CD4-positive, alpha-beta T cell (primary cell): Measurements from ENCODE around the gene TROAP. TPM values are rescaled to one million over a fixed set of nuclear protein-coding genes. Genes with fewer than 3 reads are reported as not detected.

Experiments
- ATAC-seq: fragments of 200-7000 bp; cut with Tn5 transposase; one replicate; pipeline ENCODE4 v1.10.0; 2022; ENCODE audit warnings: mild to moderate bottlenecking; ENCODE audit not compliant: poor library complexity
- CTCF ChIA-PET: fragments of 350-600 bp; sonication (Branson Sonifier 250); formaldehyde crosslinking; loops from one replicate; lab custom pipeline; 2021; ENCODE audit warnings: antibody characterized with exemption, inconsistent platforms; lab: Charles Lee
- POLR2A ChIA-PET: fragments of 350-600 bp; sonication (Branson Sonifier 250); formaldehyde crosslinking; loops from one replicate; lab custom pipeline; 2021; ENCODE audit warnings: antibody characterized with exemption, inconsistent platforms; lab: Charles Lee
- DNase-seq, 14 experiments: peaks; one replicate each; pipeline ENCODE4 v3.0.0-alpha.2; 2013 to 2020; ENCODE audit warnings: mixed read lengths in 2 of 14
- H3K27ac ChIP-seq, 2 donors: one replicate each; pipeline versions ENCODE4 v1.5.1 to v1.7.0; 2013; ENCODE audit warnings: low read length in 2 of 2, low read depth in 1 of 2, mild to moderate bottlenecking in 1 of 2
- H3K27me3 ChIP-seq, 2 experiments: 1 replicate in 1 of 2; 2 replicates in 1 of 2; pipeline versions ENCODE4 v1.6.1 to v1.7.0; 2013; ENCODE audit warnings: low read length in 2 of 2, control low read depth in 1 of 2, mild to moderate bottlenecking in 1 of 2, moderate library complexity in 1 of 2; ENCODE audit not compliant: insufficient read depth in 2 of 2, control insufficient read depth in 1 of 2
- H3K36me3 ChIP-seq: one replicate; pipeline ENCODE4 v1.6.1; 2013; ENCODE audit warnings: low read length, control low read depth; ENCODE audit not compliant: insufficient read depth
- H3K4me1 ChIP-seq: one replicate; pipeline ENCODE4 v1.6.1; 2013; ENCODE audit warnings: low read length, control low read depth; ENCODE audit not compliant: insufficient read depth
- H3K4me3 ChIP-seq: one replicate; pipeline ENCODE4 v1.5.1; 2013; ENCODE audit warnings: mild to moderate bottlenecking, low read length, moderate library complexity
- H3K9me3 ChIP-seq, 2 experiments: 1 replicate in 1 of 2; 2 replicates in 1 of 2; pipeline versions ENCODE4 v1.6.1 to v1.7.0; 2013; ENCODE audit warnings: low read length in 2 of 2, mild to moderate bottlenecking in 2 of 2, control low read depth in 1 of 2, moderate library complexity in 1 of 2; ENCODE audit not compliant: control insufficient read depth in 1 of 2, insufficient read depth in 1 of 2
- H3K27ac Mint-ChIP-seq: one replicate; pipeline ENCODE4 v1.8.0; 2020; ENCODE audit warnings: mixed read lengths
- H3K27me3 Mint-ChIP-seq: one replicate; pipeline ENCODE4 v1.8.0; 2021; ENCODE audit warnings: mixed read lengths
- H3K36me3 Mint-ChIP-seq: one replicate; pipeline ENCODE4 v1.8.0; 2021; ENCODE audit warnings: low read depth, mixed read lengths
- H3K4me1 Mint-ChIP-seq: one replicate; pipeline ENCODE4 v1.8.0; 2021; ENCODE audit warnings: low read depth, mixed read lengths
- H3K4me3 Mint-ChIP-seq: one replicate; pipeline ENCODE4 v1.8.0; 2020; ENCODE audit warnings: mild to moderate bottlenecking, mixed read lengths
- H3K9me3 Mint-ChIP-seq: one replicate; pipeline ENCODE4 v1.8.0; 2020; ENCODE audit warnings: mixed read lengths
- intact Hi-C, 2 experiments: fragments of 100-400 bp; cut with DNase I in 1 of 2; cut with micrococcal nuclease in 1 of 2; formaldehyde crosslinking; loops; one replicate each; pipeline versions ENCODE4 v1.15.1 to v1.9.0; 2023 to 2025; cut with DNase I, micrococcal nuclease
- total RNA-seq, 174 experiments: library from RNA in 2 of 174; stranded (reverse) in 2 of 174; gene quantifications; one replicate each; pipeline ENCODE4 v1.2.3 and lab custom pipeline; 2021 to 2026
- TF ChIP-seq, protein P1 (sequence below): fragments of 200-600 bp; IDR thresholded peaks from one replicate; pipeline ENCODE4 v1.8.0; 2022; ENCODE audit warnings: antibody characterized with exemption, mild to moderate bottlenecking

Gene TROAP
- total RNA-seq, 2 experiments from 2014 or later = 0.30 to 0.31 TPM

- CTCF ChIA-PET = interaction anchor here (1.2 kb wide), 1 partner anchor 63 kb away, joined by 6 read pairs; no protein-coding TSS in a partner anchor
- H3K27ac Mint-ChIP-seq = no peak overlapping the region
Measured at GRCh38 chr12:49284672-49285071, 38.4 kb upstream of the TROAP start.

DNA sequence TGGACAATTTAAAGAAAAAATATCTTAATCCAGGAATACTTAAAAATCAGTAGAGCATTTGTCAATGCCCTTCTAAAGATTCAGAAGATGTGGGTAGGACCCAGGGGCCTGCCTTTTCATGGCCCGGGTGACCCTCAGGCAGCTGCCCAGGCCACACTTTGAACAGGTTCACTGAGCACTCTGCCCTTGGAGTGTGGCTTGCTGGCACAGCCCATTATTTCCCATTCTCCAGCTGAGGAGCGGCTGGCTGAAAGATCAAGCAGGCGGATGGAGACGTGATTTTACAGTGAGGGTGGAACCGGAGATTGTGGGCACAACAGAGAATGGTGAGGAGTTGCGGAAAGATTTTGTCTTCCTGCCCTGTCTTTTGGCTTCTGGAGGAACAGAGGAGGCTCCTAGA is 35.2 kb upstream of the TROAP start:
- H3K4me1 Mint-ChIP-seq = no peaks in the 10 kb centered on the region
- H3K4me3 Mint-ChIP-seq = no peak overlapping the region
- H3K27ac Mint-ChIP-seq = no peak overlapping the region
- TF ChIP-seq, protein P1, sequence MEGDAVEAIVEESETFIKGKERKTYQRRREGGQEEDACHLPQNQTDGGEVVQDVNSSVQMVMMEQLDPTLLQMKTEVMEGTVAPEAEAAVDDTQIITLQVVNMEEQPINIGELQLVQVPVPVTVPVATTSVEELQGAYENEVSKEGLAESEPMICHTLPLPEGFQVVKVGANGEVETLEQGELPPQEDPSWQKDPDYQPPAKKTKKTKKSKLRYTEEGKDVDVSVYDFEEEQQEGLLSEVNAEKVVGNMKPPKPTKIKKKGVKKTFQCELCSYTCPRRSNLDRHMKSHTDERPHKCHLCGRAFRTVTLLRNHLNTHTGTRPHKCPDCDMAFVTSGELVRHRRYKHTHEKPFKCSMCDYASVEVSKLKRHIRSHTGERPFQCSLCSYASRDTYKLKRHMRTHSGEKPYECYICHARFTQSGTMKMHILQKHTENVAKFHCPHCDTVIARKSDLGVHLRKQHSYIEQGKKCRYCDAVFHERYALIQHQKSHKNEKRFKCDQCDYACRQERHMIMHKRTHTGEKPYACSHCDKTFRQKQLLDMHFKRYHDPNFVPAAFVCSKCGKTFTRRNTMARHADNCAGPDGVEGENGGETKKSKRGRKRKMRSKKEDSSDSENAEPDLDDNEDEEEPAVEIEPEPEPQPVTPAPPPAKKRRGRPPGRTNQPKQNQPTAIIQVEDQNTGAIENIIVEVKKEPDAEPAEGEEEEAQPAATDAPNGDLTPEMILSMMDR = no peak
- no peaks in the 10 kb centered on the region for H3K9me3 ChIP-seq
- intact Hi-C loops = loop anchor here (1.0 to 2.0 kb wide), 5 partner anchors 49 to 227 kb away; partner anchors contain the start of gene C1QL4 (in 1 of the 2)
- no peaks in the 10 kb centered on the region for H3K9me3 Mint-ChIP-seq
- H3K36me3 Mint-ChIP-seq = no peaks in the 10 kb centered on the region
- DNase-seq (no peak), ATAC-seq (no peak)
- no peaks in the 10 kb centered on the region for H3K36me3 ChIP-seq
- ChIA-PET CTCF (interaction anchor here (1.0 to 5.5 kb wide), 6 partner anchors 9 to 226 kb away, joined by 3 to 42 read pairs (median 7); partner anchors contain the start of gene DNAJC22), POLR2A (no interaction called here)
- peaks cover 2 to 18% of the 10 kb centered on the region in 2 experiments for H3K27me3 ChIP-seq
- no peaks in the 10 kb centered on the region for H3K4me1 ChIP-seq
- no peak overlapping the region for H3K27ac ChIP-seq
- no peak overlapping the region for H3K4me3 ChIP-seq
- peaks cover 44% of the 10 kb centered on the region for H3K27me3 Mint-ChIP-seq

More at GRCh38 chr12:49284672-49285071, 38.4 kb upstream of the TROAP start:
- no peaks in the 10 kb centered on the region for H3K36me3 ChIP-seq
- POLR2A ChIA-PET = no interaction called here
- H3K9me3 ChIP-seq = no peaks in the 10 kb centered on the region
- H3K4me1 ChIP-seq = no peaks in the 10 kb centered on the region
- no peaks in the 10 kb centered on the region for H3K9me3 Mint-ChIP-seq
- H3K4me1 Mint-ChIP-seq = no peaks in the 10 kb centered on the region
- peaks cover 0 to 18% of the 10 kb centered on the region in 2 experiments for H3K27me3 ChIP-seq
- no peak overlapping the region for H3K27ac ChIP-seq
- intact Hi-C loops = no loop called here
- no peak overlapping the region for H3K4me3 ChIP-seq
- no peaks in the 10 kb centered on the region for H3K36me3 Mint-ChIP-seq
- TF ChIP-seq, protein P1 = no peak
- DNase-seq = no peak
- no peak overlapping the region for H3K4me3 Mint-ChIP-seq
- no peak for ATAC-seq
- H3K27me3 Mint-ChIP-seq = peaks cover 37% of the 10 kb centered on the region

- no peak overlapping the region for H3K27ac ChIP-seq
- POLR2A ChIA-PET = interaction anchor here (0.5 to 1.8 kb wide), 2 partner anchors 59 to 144 kb away, joined by 4 to 5 read pairs; partner anchors contain the start of gene DNAJC22
- Mint-ChIP-seq H3K36me3 (no peaks in the 10 kb centered on the region), H3K27me3 (peaks cover 44% of the 10 kb centered on the region), H3K27ac (no peak overlapping the region), H3K4me1 (no peaks in the 10 kb centered on the region), H3K4me3 (no peak overlapping the region), H3K9me3 (no peaks in the 10 kb centered on the region)
- peak; percentile 50 to 86 (median 64) for DNase-seq
- peaks cover 2 to 23% of the 10 kb centered on the region in 2 experiments for H3K27me3 ChIP-seq
- H3K4me1 ChIP-seq = no peaks in the 10 kb centered on the region
- H3K36me3 ChIP-seq = no peaks in the 10 kb centered on the region
- CTCF ChIA-PET = interaction anchor here (1.2 to 5.5 kb wide), 7 partner anchors 8 to 226 kb away, joined by 4 to 42 read pairs (median 8); partner anchors contain the start of genes C1QL4 and DNAJC22
- no peaks in the 10 kb centered on the region for H3K9me3 ChIP-seq
- TF ChIP-seq, protein P1 = peak; percentile 94
- ATAC-seq = peak; percentile 76
- intact Hi-C loops = loop anchor here (1.0 to 2.0 kb wide), 5 partner anchors 49 to 226 kb away; partner anchors contain the start of gene C1QL4 (in 1 of the 2)
- no peak overlapping the region for H3K4me3 ChIP-seq
Measured at GRCh38 chr12:49288412-49288853, 34.6 kb upstream of the TROAP start.
